Ramos (cell line): ENCODE measurements around the gene KCNQ1.
"Not testable (repeated sequence)": the region's sequence is repeated elsewhere in the genome, so short reads cannot be mapped to it uniquely, and the experiment has no call there.

Source experiments
- in situ Hi-C: fragments of 300-500 bp; cut with MboI; formaldehyde crosslinking; loops from one replicate; pipeline ENCODE4 v1.14.3; 2022; ENCODE audit warnings: low sequenced_read_pairs; ENCODE audit not compliant: unreplicated experiment

The KCNQ1 gene

DNA sequence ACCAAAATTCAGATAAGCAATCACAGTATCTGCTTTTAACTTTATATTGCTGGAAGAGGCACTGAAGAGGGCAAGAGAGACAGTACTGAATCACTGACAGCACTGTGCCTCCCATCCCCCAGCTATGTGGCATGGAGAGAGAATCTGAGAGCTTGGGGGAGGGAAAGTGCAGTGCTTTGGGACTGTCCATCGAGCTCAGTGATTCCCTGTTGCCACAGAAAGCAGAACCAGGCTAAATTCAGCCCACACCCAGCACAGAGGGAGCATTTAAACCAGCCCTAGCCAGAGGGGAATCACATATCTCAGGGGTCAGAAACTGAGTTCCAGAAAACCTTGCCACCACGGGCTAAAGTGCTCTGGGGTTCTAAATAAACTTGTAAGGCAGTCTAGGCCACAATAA is 44.3 kb downstream of the KCNQ1 start:
- in situ Hi-C loops = no loop called here

GRCh38 chr11:2497951-2498350 is 53.1 kb downstream of the KCNQ1 start:
- in situ Hi-C loops = not testable (repeated sequence)

DNA sequence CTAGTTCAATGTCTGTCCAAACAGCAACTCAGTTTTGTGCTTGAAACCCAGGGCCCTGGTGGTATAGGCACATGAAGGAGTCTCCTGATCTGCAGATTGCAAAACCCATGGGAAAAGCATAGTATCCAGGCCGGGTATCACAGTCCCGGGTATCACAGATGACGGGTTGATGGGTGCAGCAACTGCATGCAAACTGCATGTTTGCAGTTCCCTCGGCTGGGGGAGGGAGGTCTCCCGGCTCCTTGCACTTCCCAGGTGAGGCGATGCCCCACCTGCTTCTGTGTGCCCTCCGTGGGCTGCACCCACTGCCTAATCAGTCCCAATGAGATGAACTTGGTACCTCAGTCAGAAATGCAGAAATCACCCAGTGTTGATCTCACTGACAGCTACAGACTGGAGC is 53.9 kb downstream of the KCNQ1 start:
- in situ Hi-C loops = no loop called here

- in situ Hi-C loops = no loop called here
Measured at GRCh38 chr11:2507212-2507901, 62.5 kb downstream of the KCNQ1 start.

DNA sequence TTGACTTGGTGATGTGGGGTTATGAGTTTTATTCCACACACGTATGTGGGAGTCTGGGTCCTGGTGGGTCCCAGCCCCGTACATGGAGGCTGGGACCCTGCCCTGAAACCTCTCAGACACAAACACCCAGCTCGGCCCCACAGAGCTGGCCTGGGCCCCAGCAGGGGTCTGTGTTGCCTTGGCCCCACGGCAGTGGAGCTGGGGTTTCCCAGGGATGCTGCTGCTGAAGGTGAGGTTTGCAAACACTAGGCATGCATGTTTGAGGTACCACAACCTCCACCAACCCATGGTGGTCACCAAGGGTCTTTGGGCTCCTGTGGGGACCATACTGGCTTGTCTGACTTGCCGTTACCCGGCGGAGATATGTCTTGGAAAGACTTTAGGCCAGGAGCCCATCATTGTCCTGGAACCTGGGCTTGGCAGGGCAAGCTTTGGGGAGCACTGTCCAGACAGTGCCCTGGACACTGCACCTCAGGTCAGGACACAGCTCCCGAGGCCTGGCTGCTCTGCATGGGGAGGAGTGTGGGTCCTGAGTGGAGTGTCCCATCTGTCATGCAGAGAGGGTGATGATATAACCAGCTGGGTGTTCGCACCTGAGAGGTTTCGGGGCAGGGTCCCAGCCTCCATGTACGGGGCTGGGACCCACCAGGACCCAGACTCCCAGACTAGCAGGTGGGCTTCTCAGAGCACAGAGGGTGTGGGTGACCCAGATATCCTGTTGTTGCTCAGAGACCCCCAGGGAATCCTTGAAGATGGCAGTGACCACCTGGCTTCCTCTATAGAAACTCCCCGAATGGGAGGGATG is 63.3 kb downstream of the KCNQ1 start:
- in situ Hi-C loops = no loop called here

GRCh38 chr11:2508793-2509192 is 64.0 kb downstream of the KCNQ1 start:
- in situ Hi-C loops = no loop called here

DNA sequence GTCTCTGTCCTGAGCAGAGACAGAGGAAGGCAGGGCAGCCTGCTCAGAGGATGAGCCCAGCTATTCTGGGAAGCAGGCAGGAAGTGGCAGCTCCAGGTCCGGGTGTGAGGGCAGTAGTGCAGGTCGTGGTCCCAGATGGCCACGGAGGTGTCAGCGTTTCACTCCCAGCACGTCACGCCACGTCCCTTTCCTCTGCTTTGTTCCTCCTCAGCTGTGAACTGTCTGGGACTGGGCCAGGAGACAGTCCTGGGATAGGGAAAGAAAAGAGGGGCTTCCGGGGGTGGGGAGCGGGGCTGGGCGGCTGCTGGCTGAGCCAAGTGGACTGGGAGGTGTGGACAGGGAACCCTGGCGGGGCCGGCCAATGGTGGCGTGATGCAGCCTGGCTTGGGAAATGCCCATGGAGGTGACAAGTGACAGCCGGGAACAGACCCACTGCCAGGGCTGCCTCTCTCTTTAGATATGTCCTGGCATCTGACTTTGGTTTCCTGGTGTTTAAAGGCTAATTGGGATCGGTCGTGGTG is 64.7 kb downstream of the KCNQ1 start:
- in situ Hi-C loops = no loop called here

GRCh38 chr11:2510626-2511402 is 66.0 kb downstream of the KCNQ1 start:
- in situ Hi-C loops = no loop called here

- in situ Hi-C loops = no loop called here
Measured at GRCh38 chr11:2511421-2512369, 66.9 kb downstream of the KCNQ1 start.

DNA sequence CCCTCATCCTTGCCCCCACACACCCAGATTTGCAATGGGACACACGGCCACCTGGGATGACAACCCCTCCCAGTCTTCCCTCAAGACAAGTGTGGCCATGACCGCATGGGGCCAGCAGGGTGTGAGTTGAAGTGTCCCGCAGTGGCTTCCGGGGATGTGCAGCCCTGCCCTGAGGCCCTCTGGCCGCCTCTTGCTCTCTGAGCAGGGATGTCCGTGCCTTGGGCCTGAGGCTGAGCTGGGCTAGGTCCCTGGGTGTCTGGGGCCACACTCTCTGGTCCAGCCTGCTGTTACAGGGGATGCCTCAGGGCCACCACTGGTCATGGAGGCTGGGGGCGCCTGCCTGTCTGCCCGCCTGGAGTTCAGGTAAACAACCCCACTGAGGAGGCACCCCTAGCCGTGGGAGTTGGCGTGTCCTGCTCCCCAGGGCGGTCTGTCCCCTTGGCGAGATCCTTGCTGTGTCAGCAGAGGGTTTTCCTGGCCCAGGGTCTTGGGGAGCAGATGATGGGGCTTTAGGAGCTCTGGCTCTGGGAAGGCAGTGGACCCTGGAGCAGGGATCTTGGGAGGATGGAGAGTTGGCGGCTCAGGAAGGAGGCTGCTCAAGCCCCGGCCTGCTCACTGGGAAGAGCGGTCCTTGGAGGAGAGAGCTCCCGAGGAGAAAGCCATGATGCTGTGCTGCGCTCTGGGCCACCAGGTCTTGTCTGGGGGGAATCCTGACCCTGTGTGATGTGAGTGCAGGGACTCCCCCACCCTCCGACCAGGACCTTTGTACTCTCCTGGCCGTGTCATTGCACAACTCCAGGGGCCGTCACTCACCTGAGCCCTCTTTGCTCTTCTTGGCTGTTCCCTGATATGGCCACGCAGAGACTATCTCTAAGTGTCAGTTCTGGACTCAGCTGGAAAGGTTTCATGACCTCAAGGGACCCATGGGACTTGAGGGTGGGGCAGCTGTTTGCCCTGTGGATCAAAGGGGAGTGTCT is 67.9 kb downstream of the KCNQ1 start:
- in situ Hi-C loops = no loop called here

DNA sequence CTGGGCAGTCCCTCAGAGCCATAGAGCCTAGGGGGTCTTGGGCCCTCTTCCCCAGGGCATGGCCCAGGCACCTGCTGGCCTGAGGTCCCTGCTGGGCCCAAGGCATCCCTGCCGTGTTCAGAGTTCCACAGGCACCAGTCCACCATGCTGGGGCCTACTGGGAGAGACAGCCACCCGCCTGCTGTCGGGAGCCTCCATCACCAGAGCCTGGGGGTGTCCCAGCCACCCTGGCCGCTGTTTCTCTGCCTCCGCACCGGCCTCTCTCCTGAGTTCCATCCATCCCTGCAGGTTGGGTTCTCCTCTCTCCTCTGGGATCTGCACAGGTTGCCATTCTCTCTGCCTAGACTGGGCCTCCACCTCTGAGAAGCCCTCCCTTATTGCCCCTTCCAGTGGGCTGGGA is 68.6 kb downstream of the KCNQ1 start:
- in situ Hi-C loops = no loop called here

DNA sequence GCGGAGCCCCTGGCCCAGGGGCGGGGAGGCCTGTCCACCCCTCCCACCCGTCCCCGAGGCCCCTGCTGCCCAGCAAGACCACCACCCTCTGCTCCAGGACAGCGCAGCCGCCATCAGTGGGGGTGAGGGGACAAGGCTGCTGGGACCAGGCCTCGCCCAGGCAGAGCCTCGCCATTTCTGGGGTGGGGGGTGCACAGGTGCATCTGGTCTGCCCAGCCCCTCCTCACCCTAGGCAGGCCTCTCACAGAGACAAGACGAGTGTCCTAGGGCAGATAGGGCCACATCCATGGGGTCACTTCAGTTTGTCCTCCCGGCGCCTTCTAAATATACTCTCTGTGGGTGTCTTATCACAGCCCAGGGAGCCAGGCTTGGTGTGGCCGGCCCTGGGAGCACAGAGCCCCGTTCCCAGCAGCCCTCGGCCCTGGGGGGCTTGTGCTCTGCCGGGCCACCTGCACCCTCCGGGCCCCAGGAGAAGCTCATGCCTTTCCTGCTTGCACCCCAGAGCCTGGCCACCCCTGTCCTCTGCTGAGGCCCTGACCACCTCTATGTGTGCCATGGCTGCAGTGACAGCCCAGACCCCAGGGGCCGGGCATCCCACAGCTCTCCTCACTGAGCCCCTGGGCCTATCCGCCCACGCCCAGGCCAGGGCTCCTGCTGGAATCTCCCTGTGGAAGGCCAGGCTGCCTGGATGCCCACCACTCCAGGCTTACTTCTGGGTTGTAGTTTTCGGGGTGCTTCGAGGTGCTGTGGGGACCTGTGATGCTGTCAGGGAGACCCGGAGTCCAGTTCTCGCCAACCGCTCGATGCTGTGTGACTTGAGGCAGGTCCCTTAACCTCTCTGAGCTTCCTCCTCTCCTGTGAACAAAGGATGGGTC is 70.8 kb downstream of the KCNQ1 start:
- in situ Hi-C loops = no loop called here

- in situ Hi-C loops = no loop called here
Measured at GRCh38 chr11:2516276-2517015, 71.6 kb downstream of the KCNQ1 start.

GRCh38 chr11:2517016-2517385 is 72.2 kb downstream of the KCNQ1 start:
- in situ Hi-C loops = no loop called here

DNA sequence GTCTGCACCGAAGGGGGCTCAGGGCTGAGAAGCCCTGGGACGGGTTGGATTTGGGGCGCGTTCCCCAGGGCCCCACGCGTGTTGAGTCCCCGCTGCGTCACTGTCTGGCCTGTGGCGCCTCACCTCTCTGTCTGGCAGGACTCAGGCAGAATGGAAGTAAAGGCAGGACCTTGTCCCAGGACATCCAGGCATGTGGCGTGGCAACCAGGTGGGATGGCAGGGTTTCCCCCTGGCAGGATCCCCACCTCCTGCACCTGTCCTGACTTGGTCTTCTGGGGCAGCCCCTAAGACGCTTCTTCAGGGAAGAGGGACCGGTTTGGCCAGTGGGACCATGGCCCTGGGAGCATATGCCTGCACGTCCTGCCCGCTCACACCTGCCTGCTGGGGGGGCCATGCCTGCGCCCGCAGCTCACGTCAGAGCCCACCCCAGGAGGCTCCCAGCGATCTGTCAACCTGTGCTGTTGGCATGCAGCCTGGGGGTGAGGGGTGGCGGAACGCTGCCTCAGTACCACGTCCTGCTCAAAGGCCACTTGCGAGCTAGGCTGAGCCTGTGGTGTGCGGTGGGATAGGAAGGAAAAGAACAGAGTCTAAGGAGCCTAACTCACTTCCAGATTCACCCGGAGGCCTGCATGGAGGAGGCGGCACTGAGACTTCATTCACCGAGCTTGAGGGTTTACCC is 72.7 kb downstream of the KCNQ1 start:
- in situ Hi-C loops = no loop called here

DNA sequence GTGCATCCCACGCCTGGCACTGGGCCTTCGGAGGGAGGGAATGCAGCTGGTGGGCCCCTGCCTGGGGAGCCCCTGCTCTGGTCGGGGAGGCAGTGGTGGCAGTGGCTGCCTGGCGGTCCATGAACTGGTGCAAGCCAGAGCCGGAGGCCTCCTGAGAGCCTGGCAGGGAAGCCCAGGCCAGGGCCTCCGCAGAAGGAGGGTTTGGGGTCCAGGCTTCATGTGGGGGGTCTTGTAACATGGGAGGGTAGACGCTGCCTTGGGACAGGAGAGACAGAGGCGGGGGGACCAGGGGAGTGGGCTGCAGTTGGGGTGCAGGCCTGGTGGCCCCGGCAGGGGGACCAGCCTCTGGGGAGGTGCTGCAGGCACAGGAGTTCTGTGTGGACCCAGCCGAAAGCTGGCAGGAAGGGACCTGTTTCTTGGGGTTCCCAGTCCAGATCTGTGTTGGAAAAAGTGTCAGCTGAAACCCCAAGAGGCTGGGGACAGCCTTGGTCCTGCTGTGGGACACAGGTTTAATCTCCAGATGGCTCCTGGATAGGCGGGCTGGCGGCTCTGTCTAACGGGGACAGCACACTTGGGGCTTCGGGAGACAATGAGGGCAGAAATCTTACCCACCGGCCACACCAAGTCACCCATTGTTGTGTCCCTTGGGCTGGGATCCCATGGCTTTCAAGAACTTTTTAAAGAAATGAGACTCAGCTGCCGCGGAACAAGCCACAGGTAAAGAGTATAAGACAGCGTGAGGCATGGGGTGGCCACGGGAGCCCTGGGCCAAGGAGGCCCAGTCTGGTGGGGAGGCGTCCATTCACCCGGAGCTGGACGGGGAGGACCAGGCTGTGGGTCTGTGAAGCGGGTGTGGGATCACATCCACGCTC is 73.5 kb downstream of the KCNQ1 start:
- in situ Hi-C loops = no loop called here
